CD8-positive, alpha-beta memory T cell (primary cell): ENCODE results near the gene MTHFD2L. TPM values are rescaled to one million over a fixed set of nuclear protein-coding genes. Genes with fewer than 3 reads are reported as not detected.
A peak's percentile ranks its signal among the peaks of the same experiment; 100 is the strongest.

ENCODE experiments used
- CTCF ChIA-PET: fragments of 350-600 bp; sonication (Branson Sonifier 250); formaldehyde crosslinking; loops from one replicate; lab custom pipeline; 2021; ENCODE audit warnings: antibody characterized with exemption; lab: Charles Lee
- POLR2A ChIA-PET: fragments of 350-600 bp; sonication (Branson Sonifier 250); formaldehyde crosslinking; loops from one replicate; lab custom pipeline; 2021; ENCODE audit warnings: antibody characterized with exemption; lab: Charles Lee
- DNase-seq, 5 donors: peaks; one replicate each; pipeline versions ENCODE4 v3.0.0 to v3.0.0-alpha.2; 2020 to 2022; ENCODE audit warnings: mixed read lengths in 1 of 5
- H3K27ac ChIP-seq: one replicate; pipeline ENCODE4 v1.7.0; 2013; ENCODE audit warnings: low read depth, mild to moderate bottlenecking, low read length, moderate library complexity
- H3K27me3 ChIP-seq: 2 replicates; pipeline ENCODE4 v1.7.0; 2013; ENCODE audit warnings: low read length, mild to moderate bottlenecking; ENCODE audit not compliant: insufficient read depth, poor library complexity, severe bottlenecking
- H3K36me3 ChIP-seq: 2 replicates; pipeline ENCODE4 v1.7.0; 2013; ENCODE audit warnings: mild to moderate bottlenecking, low read length, moderate library complexity; ENCODE audit not compliant: insufficient read depth
- H3K4me1 ChIP-seq: 2 replicates; pipeline ENCODE4 v1.7.0; 2013; ENCODE audit warnings: mild to moderate bottlenecking, low read length, moderate library complexity; ENCODE audit not compliant: insufficient read depth
- H3K4me3 ChIP-seq: 2 replicates; pipeline ENCODE4 v1.7.0; 2013; ENCODE audit warnings: mild to moderate bottlenecking, low read length
- H3K9me3 ChIP-seq: 2 replicates; pipeline ENCODE4 v1.7.0; 2013; ENCODE audit warnings: mild to moderate bottlenecking, low read length
- H3K27ac Mint-ChIP-seq, 8 donors: one replicate each; pipeline ENCODE4 v1.8.0; 2020 to 2021; ENCODE audit warnings: mixed read lengths in 8 of 8, mild to moderate bottlenecking in 6 of 8, inconsistent platforms in 3 of 8, moderate library complexity in 3 of 8
- H3K27me3 Mint-ChIP-seq, 2 donors: one replicate each; pipeline ENCODE4 v1.8.0; 2020 to 2021; ENCODE audit warnings: mixed read lengths in 2 of 2, mild to moderate bottlenecking in 1 of 2, moderate library complexity in 1 of 2
- H3K36me3 Mint-ChIP-seq, 3 donors: one replicate each; pipeline ENCODE4 v1.8.0; 2020 to 2021; ENCODE audit warnings: mixed read lengths in 3 of 3, inconsistent platforms in 1 of 3, mild to moderate bottlenecking in 1 of 3
- H3K4me1 Mint-ChIP-seq, 3 donors: one replicate each; pipeline ENCODE4 v1.8.0; 2020 to 2021; ENCODE audit warnings: mixed read lengths in 3 of 3, inconsistent platforms in 1 of 3, mild to moderate bottlenecking in 1 of 3
- H3K4me3 Mint-ChIP-seq, 7 donors: one replicate each; pipeline ENCODE4 v1.8.0; 2020 to 2021; ENCODE audit warnings: mixed read lengths in 7 of 7, mild to moderate bottlenecking in 6 of 7, moderate library complexity in 4 of 7, inconsistent platforms in 2 of 7
- H3K9me3 Mint-ChIP-seq, 5 donors: one replicate each; pipeline ENCODE4 v1.8.0; 2020 to 2022; ENCODE audit warnings: mixed read lengths in 5 of 5, mild to moderate bottlenecking in 3 of 5, moderate library complexity in 2 of 5, inconsistent platforms in 1 of 5
- polyA plus RNA-seq: library from polyadenylated mRNA; unstranded; fragments of 300-500 nt; fragmentation: Illumina TruSeq; gene quantifications from one replicate; pipeline ENCODE4 v1.2.3, GENCODE V29; 2021
- total RNA-seq, 2 experiments: library from RNA; stranded (reverse); gene quantifications; one replicate each; pipeline ENCODE4 v1.2.3, GENCODE V29; 2021

Gene MTHFD2L
- total and polyA plus RNA-seq, 3 experiments from 2014 or later, result 5.0 to 8.5 (median 7.5) TPM

DNA sequence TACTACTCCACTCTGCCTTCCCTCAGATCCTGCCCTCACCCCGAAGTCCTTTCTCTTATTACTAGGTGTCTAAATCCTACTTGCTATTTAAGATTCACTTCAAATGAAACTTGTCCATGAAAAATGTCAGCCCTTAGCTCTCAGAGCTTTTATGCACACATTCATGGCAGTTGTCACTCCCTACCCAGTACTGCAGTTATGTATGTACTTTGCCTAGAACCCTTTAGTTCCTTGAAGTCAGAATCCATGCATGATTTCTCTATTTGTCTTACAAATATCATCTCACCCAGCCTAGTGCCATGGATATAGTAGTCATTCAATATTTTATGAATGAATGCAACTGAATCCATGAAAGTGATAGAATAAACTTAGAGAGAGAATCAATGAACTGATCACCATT lies 147.1 kb downstream of the MTHFD2L start:
- H3K27ac ChIP-seq, result no peak overlapping the region
- H3K4me1 Mint-ChIP-seq, result peaks cover 4 to 7% (median 6%) of the 10 kb centered on the region in 3 donors
- DNase-seq, result no peak
- H3K9me3 ChIP-seq, result no peaks in the 10 kb centered on the region
- POLR2A ChIA-PET, result no interaction called here
- H3K4me1 ChIP-seq, result no peaks in the 10 kb centered on the region
- no peaks in the 10 kb centered on the region for H3K27me3 Mint-ChIP-seq
- H3K4me3 Mint-ChIP-seq, result no peak overlapping the region
- H3K36me3 Mint-ChIP-seq, result no peaks in the 10 kb centered on the region
- no peak overlapping the region for H3K27ac Mint-ChIP-seq
- CTCF ChIA-PET, result no interaction called here
- no peaks in the 10 kb centered on the region for H3K36me3 ChIP-seq
- H3K27me3 ChIP-seq, result no peaks in the 10 kb centered on the region
- no peaks in the 10 kb centered on the region for H3K9me3 Mint-ChIP-seq
- H3K4me3 ChIP-seq, result no peak overlapping the region

DNA sequence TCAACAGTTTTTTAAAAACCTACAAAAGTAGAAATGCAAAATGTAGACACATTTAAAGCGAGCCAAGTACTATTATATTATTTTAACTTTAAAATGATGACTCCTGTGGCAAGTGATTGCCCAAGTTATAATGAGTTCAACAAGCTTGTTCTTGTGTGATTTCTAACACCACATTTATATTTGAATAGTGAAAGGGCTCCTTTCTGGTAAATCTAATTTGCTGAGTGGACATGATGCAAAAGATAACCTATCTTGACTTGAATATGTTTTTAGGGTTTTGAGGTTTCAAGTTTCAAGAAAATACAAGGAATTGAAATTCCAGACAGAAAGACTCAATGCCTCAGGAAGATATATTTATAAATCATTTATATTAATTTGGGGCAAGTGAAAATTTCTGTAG lies 149.3 kb downstream of the MTHFD2L start:
- Mint-ChIP-seq H3K4me1 (peaks cover 4 to 7% (median 6%) of the 10 kb centered on the region in 3 donors), H3K9me3 (no peaks in the 10 kb centered on the region), H3K36me3 (no peaks in the 10 kb centered on the region), H3K4me3 (no peak overlapping the region), H3K27ac (no peak overlapping the region), H3K27me3 (peaks cover 1 to 4% of the 10 kb centered on the region in 2 donors)
- no peak for DNase-seq
- no peaks in the 10 kb centered on the region for H3K27me3 ChIP-seq
- H3K36me3 ChIP-seq, result no peaks in the 10 kb centered on the region
- no peak overlapping the region for H3K27ac ChIP-seq
- ChIA-PET CTCF (no interaction called here), POLR2A (no interaction called here)
- H3K4me1 ChIP-seq, result no peaks in the 10 kb centered on the region
- H3K9me3 ChIP-seq, result no peaks in the 10 kb centered on the region
- no peak overlapping the region for H3K4me3 ChIP-seq

DNA sequence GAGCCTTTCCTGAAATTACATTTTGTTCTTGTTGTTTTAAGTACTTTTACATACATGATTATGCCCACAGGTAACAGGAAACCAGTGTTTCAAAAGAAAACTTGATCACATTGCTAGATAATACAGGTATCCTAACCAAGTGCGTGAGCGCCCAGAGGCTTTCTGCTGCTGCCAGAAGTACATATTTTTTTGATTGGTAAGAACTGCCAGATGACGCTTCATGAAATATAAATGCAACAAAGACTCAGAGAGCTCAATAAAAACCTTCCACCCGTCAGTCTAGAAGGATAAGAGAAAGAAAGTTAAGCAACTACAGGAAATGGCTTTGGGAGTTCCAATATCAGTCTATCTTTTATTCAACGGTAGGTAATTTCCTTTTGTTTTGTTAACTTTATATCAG lies 150.3 kb downstream of the MTHFD2L start, which contains the start of gene EPGN:
EPGN (plus strand) TSS at position 256 of the 400 bp plus-strand sequence; CDS start at position 320, 64 bp downstream.
- H3K9me3 Mint-ChIP-seq, result no peaks in the 10 kb centered on the region
- no peaks in the 10 kb centered on the region for H3K9me3 ChIP-seq
- ChIA-PET POLR2A (no interaction called here), CTCF (no interaction called here)
- H3K27me3 ChIP-seq, result no peaks in the 10 kb centered on the region
- DNase-seq, result peak in 1 of 5 donors; percentile 15
- H3K27ac ChIP-seq, result no peak within 1 kb of the TSS
- H3K4me1 Mint-ChIP-seq, result peaks cover 4 to 7% (median 6%) of the 10 kb centered on the region in 3 donors
- H3K4me3 ChIP-seq, result no peak within 1 kb of the TSS
- H3K4me1 ChIP-seq, result no peaks in the 10 kb centered on the region
- H3K27me3 Mint-ChIP-seq, result peaks cover 1 to 4% of the 10 kb centered on the region in 2 donors
- H3K27ac Mint-ChIP-seq, result no peak within 1 kb of the TSS
- H3K36me3 ChIP-seq, result no peaks in the 10 kb centered on the region
- H3K36me3 Mint-ChIP-seq, result no peaks in the 10 kb centered on the region
- peak within 1 kb of the TSS in 1 of 7 donors; percentile 20 for H3K4me3 Mint-ChIP-seq

DNA sequence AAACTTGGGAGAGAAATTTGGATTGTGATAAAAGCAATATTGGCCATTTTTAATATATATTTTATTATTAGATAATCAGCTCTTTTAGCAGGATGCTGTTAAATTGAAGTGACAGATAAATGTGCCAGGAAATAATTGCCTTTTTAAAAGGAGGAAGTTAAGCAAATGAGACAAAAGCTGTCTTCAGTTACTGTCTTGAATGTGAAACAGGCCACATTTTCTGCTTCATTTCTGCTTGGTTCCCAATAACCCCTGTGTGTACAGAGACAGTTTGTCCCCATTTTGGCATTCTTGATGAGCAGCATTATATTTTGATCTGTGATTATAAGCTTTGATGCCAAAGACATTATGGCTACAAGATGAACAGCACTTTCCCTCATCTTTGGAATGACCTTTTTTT lies 151.3 kb downstream of the MTHFD2L start:
- no peaks in the 10 kb centered on the region for H3K36me3 Mint-ChIP-seq
- DNase-seq, result no peak
- CTCF ChIA-PET, result no interaction called here
- peaks cover 3 to 4% of the 10 kb centered on the region in 2 donors for H3K27me3 Mint-ChIP-seq
- no peaks in the 10 kb centered on the region for H3K9me3 Mint-ChIP-seq
- POLR2A ChIA-PET, result no interaction called here
- no peaks in the 10 kb centered on the region for H3K4me1 ChIP-seq
- no peak overlapping the region for H3K27ac ChIP-seq
- H3K4me1 Mint-ChIP-seq, result peaks cover 4 to 7% (median 6%) of the 10 kb centered on the region in 3 donors
- H3K27me3 ChIP-seq, result no peaks in the 10 kb centered on the region
- no peak overlapping the region for H3K4me3 Mint-ChIP-seq
- no peaks in the 10 kb centered on the region for H3K9me3 ChIP-seq
- peak overlapping the region in 1 of 8 donors; percentile 32 for H3K27ac Mint-ChIP-seq
- no peaks in the 10 kb centered on the region for H3K36me3 ChIP-seq
- no peak overlapping the region for H3K4me3 ChIP-seq

DNA sequence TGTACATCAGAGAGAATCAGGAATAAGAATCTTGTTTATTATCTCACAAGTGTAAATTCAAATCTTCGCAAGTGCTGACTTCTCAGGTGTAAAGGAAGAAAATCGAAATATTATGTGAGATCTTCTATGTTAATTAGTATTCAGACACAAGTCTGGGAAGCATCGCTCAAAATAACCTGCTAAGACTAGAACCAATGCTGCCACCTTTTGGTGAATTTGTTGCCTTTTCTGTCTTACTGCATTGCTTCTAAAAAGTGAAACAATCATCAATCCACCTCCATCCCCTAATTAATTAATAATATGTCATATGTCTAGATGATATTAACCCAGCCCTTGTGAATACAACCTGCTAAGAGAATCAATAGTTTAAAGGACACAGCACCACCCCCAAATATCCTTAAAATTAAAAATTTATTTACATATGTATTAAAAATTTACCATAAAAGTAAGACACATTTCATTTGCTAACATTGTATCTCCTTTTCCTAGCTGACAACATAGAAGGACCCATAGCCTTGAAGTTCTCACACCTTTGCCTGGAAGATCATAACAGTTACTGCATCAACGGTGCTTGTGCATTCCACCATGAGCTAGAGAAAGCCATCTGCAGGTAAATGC lies 153.9 kb downstream of the MTHFD2L start:
- Histone ChIP-seq H3K27ac (no peak overlapping the region), H3K9me3 (no peaks in the 10 kb centered on the region), H3K4me3 (no peak overlapping the region), H3K36me3 (no peaks in the 10 kb centered on the region), H3K27me3 (no peaks in the 10 kb centered on the region), H3K4me1 (no peaks in the 10 kb centered on the region)
- H3K27ac Mint-ChIP-seq, result no peak overlapping the region
- H3K36me3 Mint-ChIP-seq, result no peaks in the 10 kb centered on the region
- H3K4me3 Mint-ChIP-seq, result no peak overlapping the region
- H3K9me3 Mint-ChIP-seq, result no peaks in the 10 kb centered on the region
- peak in 1 of 5 donors; percentile 13 for DNase-seq
- CTCF ChIA-PET, result no interaction called here
- H3K4me1 Mint-ChIP-seq, result peaks cover 4 to 7% (median 6%) of the 10 kb centered on the region in 3 donors
- peaks cover 4 to 5% of the 10 kb centered on the region in 2 donors for H3K27me3 Mint-ChIP-seq
- POLR2A ChIA-PET, result no interaction called here

DNA sequence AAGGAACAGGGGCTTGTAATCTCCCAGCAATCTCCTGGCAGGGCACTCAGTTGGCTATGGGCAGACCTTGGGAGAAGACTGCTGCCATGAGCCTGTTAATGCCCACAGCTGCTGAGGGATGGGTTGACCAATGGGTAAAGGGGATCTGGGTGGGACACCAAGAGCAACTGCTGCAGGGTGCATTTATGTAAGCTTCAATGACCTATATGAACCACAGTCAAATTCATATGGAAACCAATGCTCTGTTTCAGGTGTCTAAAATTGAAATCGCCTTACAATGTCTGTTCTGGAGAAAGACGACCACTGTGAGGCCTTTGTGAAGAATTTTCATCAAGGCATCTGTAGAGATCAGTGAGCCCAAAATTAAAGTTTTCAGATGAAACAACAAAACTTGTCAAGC lies 156.4 kb downstream of the MTHFD2L start:
- ChIA-PET CTCF (no interaction called here), POLR2A (no interaction called here)
- H3K36me3 ChIP-seq, result no peaks in the 10 kb centered on the region
- H3K27ac ChIP-seq, result no peak overlapping the region
- no peaks in the 10 kb centered on the region for H3K27me3 ChIP-seq
- H3K4me3 ChIP-seq, result no peak overlapping the region
- H3K27ac Mint-ChIP-seq, result no peak overlapping the region
- no peak overlapping the region for H3K4me3 Mint-ChIP-seq
- H3K4me1 ChIP-seq, result no peaks in the 10 kb centered on the region
- no peak for DNase-seq
- peaks cover 4 to 5% of the 10 kb centered on the region in 2 donors for H3K27me3 Mint-ChIP-seq
- H3K9me3 ChIP-seq, result no peaks in the 10 kb centered on the region
- H3K36me3 Mint-ChIP-seq, result no peaks in the 10 kb centered on the region
- H3K9me3 Mint-ChIP-seq, result no peaks in the 10 kb centered on the region
- H3K4me1 Mint-ChIP-seq, result no peaks in the 10 kb centered on the region

DNA sequence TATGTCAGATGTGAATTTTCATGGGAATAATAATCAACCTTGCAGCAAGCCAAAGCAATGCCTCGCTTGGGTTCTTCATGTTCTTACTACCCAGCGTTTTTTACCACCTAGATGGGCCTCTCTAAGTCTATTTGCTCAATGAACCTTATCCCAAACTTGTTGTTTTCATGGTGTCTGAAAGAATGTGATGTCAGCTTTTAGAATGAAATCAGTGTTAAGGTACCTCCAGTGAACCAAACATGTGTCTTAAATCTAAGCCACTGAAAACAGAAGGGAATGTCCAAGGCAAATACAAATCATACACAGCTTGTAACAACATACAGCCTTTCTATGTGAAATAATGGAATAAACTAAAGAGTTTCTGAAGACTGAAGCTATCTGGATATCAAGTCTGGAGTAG lies 157.0 kb downstream of the MTHFD2L start:
- CTCF ChIA-PET, result no interaction called here
- no peaks in the 10 kb centered on the region for H3K27me3 ChIP-seq
- POLR2A ChIA-PET, result no interaction called here
- H3K36me3 ChIP-seq, result no peaks in the 10 kb centered on the region
- DNase-seq, result no peak
- no peaks in the 10 kb centered on the region for H3K4me1 ChIP-seq
- Mint-ChIP-seq H3K27ac (no peak overlapping the region), H3K27me3 (peaks cover 4 to 5% of the 10 kb centered on the region in 2 donors), H3K9me3 (no peaks in the 10 kb centered on the region), H3K4me3 (no peak overlapping the region), H3K4me1 (no peaks in the 10 kb centered on the region), H3K36me3 (no peaks in the 10 kb centered on the region)
- no peak overlapping the region for H3K27ac ChIP-seq
- no peaks in the 10 kb centered on the region for H3K9me3 ChIP-seq
- H3K4me3 ChIP-seq, result no peak overlapping the region

DNA sequence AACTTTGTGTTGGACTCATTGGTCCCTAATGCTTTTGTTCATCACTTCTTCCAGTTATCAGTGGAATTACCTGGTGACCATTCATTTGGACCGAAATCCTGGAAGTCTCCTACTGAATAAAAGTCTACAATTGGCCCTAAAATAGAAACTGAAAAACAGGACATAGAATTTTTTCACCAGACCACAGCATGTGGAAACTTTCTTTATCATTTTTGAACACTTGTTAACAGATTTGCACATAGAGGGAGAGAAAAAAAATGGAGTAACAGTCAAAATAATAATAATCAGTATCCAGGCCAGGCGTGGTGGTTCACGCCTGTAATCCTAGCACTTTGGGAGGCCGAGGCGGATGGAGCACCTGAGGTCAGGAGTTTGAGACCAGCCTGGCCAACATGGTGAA lies 157.5 kb downstream of the MTHFD2L start:
- CTCF ChIA-PET, result no interaction called here
- Histone ChIP-seq H3K27ac (no peak overlapping the region), H3K9me3 (no peaks in the 10 kb centered on the region), H3K36me3 (no peaks in the 10 kb centered on the region), H3K27me3 (no peaks in the 10 kb centered on the region), H3K4me1 (no peaks in the 10 kb centered on the region), H3K4me3 (no peak overlapping the region)
- Mint-ChIP-seq H3K4me1 (no peaks in the 10 kb centered on the region), H3K27me3 (peaks cover 3 to 4% of the 10 kb centered on the region in 2 donors), H3K9me3 (no peaks in the 10 kb centered on the region), H3K36me3 (no peaks in the 10 kb centered on the region), H3K27ac (no peak overlapping the region), H3K4me3 (no peak overlapping the region)
- POLR2A ChIA-PET, result no interaction called here
- DNase-seq, result no peak
